Activated CD4-positive, alpha-beta memory T cell treated with anti-CD3 and anti-CD28 coated beads, Interleukin-2, amount 10 ng/mL, durations not matched to agents 7 days and 5 days (primary cell): ENCODE measurements around the gene SPPL3. TPM values are rescaled to one million over a fixed set of nuclear protein-coding genes. Genes with fewer than 3 reads are reported as not detected.
"Not testable (repeated sequence)": the region's sequence is repeated elsewhere in the genome, so short reads cannot be mapped to it uniquely, and the experiment has no call there.

Experiments used
- CTCF ChIA-PET: fragments of 350-600 bp; sonication (Branson Sonifier 250); formaldehyde crosslinking; loops from one replicate; lab custom pipeline; 2021; ENCODE audit warnings: antibody characterized with exemption, inconsistent platforms; lab: Charles Lee
- POLR2A ChIA-PET: fragments of 350-600 bp; sonication (Branson Sonifier 250); formaldehyde crosslinking; loops from one replicate; lab custom pipeline; 2021; ENCODE audit warnings: antibody characterized with exemption; lab: Charles Lee
- DNase-seq: peaks from one replicate; pipeline ENCODE4 v3.0.0-alpha.2; 2020
- H3K27ac Mint-ChIP-seq: one replicate; pipeline ENCODE4 v1.8.0; 2021; ENCODE audit warnings: mild to moderate bottlenecking, mixed read lengths
- H3K27me3 Mint-ChIP-seq: one replicate; pipeline ENCODE4 v1.8.0; 2021; ENCODE audit warnings: mixed read lengths
- H3K36me3 Mint-ChIP-seq: one replicate; pipeline ENCODE4 v1.8.0; 2021; ENCODE audit warnings: low read depth, mixed read lengths
- H3K4me1 Mint-ChIP-seq: one replicate; pipeline ENCODE4 v1.8.0; 2021; ENCODE audit warnings: mixed read lengths
- H3K4me3 Mint-ChIP-seq: one replicate; pipeline ENCODE4 v1.8.0; 2021; ENCODE audit warnings: mild to moderate bottlenecking, mixed read lengths
- H3K9me3 Mint-ChIP-seq: one replicate; pipeline ENCODE4 v1.8.0; 2021; ENCODE audit warnings: mixed read lengths
- total RNA-seq, 2 experiments: library from RNA; stranded (reverse); gene quantifications; one replicate each; pipeline ENCODE4 v1.2.3, GENCODE V29; 2021

Gene SPPL3
- total RNA-seq, 2 experiments from 2014 or later, result 32.0 to 32.1 TPM

DNA sequence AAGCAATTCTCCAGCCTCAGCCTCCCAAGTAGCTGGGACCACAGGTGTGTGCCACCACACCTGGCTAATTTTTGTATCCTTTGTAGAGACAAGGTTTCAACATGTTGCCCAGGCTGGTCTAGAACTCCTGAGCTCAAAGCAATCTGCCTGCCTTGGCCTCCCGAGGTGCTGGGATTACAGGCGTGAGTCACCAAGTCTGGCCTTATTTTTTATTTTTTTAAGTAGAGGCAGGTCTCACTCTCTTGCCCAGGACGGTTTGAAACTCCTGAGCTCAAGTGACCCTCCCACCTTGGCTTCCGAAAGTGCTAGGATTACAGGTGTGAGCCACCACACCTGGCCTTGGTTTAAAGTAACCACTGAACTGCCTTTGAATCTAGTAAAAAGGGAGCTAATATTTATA, 56.8 kb downstream of the SPPL3 start:
- no peak for DNase-seq
- ChIA-PET CTCF (interaction anchor here (0.6 kb wide), 1 partner anchor 264 kb away, joined by 5 read pairs; no protein-coding TSS in a partner anchor), POLR2A (interaction anchor here (3.5 kb wide), 1 partner anchor 13 kb away, joined by 12 read pairs; no protein-coding TSS in a partner anchor)
- no peaks in the 10 kb centered on the region for H3K27me3 Mint-ChIP-seq
- no peak overlapping the region for H3K4me3 Mint-ChIP-seq
- no peaks in the 10 kb centered on the region for H3K36me3 Mint-ChIP-seq
- H3K9me3 Mint-ChIP-seq, result no peaks in the 10 kb centered on the region
- peaks cover 26% of the 10 kb centered on the region for H3K4me1 Mint-ChIP-seq
- no peak overlapping the region for H3K27ac Mint-ChIP-seq

DNA sequence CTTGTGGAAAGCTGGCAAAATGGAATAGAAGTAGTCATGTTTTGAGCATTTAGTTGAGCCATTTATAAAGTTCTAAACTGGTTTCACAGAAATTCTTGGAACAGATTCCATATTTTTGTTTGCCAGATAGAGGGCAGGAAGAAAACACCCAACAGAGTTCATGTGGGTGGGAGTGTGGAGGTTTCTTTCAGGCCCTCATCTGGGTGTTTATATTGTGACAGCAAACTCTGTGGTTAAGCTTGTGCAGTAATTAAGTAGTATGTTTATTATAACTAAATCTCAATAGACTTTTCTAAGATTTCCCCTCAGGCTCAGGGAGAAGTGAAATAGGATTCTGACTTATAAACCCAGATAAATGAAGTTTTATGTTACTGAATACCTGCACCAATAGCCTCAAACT, 57.4 kb downstream of the SPPL3 start:
- Mint-ChIP-seq H3K27ac (no peak overlapping the region), H3K4me1 (peaks cover 23% of the 10 kb centered on the region), H3K9me3 (no peaks in the 10 kb centered on the region), H3K27me3 (no peaks in the 10 kb centered on the region), H3K4me3 (no peak overlapping the region), H3K36me3 (no peaks in the 10 kb centered on the region)
- no peak for DNase-seq
- ChIA-PET POLR2A (interaction anchor here (3.5 kb wide), 1 partner anchor 12 kb away, joined by 12 read pairs; no protein-coding TSS in a partner anchor), CTCF (no interaction called here)

DNA sequence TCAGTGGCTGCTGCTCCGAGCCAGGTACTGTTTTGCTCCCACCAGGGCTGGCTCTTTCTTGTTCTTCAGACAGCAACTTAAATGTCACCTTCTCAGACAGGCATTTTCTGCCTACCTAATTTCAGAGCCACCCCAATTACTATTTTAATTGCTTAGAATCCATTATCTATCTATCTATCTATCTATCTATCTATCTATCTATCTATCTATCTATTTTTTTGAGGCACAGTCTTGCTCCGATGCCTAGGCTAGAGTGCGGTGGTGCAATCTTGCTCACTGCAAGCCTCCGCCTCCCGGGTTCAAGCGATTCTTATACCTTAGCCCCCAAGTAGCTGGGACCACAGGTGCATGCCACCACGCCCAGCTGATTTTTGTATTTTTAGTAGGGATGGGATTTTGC, 58.5 kb downstream of the SPPL3 start:
- no peak overlapping the region for H3K27ac Mint-ChIP-seq
- peaks cover 13% of the 10 kb centered on the region for H3K4me1 Mint-ChIP-seq
- H3K9me3 Mint-ChIP-seq, result no peaks in the 10 kb centered on the region
- POLR2A ChIA-PET, result interaction anchor here (0.6 to 3.5 kb wide), 2 partner anchors 11 to 79 kb away, joined by 4 to 12 read pairs; no protein-coding TSS in a partner anchor
- CTCF ChIA-PET, result interaction anchor here (1.5 kb wide), 1 partner anchor 11 kb away, joined by 5 read pairs; no protein-coding TSS in a partner anchor
- no peak overlapping the region for H3K4me3 Mint-ChIP-seq
- H3K36me3 Mint-ChIP-seq, result no peaks in the 10 kb centered on the region
- DNase-seq, result no peak
- no peaks in the 10 kb centered on the region for H3K27me3 Mint-ChIP-seq

DNA sequence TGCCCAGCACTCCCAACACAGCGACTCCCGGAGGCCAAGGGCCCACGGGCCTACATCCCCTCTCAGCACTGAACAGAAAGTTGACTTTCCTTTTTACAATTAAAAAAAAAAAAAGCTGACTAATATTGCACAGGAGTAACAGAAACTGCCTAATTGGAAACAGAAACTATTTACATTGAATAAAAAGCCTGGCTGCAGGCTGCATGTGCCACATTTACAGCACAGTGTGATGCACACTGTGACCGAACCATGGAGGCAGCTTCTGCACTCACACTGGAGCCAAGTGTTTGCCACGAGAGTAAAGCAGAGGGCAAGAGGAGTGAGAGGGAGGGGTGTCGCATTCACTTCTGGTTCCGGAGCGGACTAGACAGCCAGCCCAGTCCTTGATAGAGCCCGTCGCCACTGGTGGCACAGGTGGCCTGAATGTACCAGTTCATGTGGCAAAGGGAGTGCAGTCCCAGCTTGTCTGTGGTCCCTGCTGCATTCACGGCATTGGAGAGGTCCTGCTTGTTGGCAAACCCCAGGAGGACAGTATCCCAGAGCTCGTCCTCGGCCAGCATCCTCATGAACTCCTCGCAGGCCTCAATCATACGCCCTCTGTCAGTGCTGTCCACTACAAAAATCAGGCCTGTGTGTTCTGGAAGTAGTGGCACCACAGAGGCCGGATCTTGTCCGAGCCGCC, 59.2 kb downstream of the SPPL3 start:
- Mint-ChIP-seq H3K27ac (no peak overlapping the region), H3K36me3 (peaks cover 3% of the 10 kb centered on the region), H3K4me1 (peaks cover 7% of the 10 kb centered on the region), H3K9me3 (no peaks in the 10 kb centered on the region), H3K4me3 (no peak overlapping the region), H3K27me3 (no peaks in the 10 kb centered on the region)
- ChIA-PET POLR2A (interaction anchor here (3.5 kb wide), 1 partner anchor 10 kb away, joined by 12 read pairs; no protein-coding TSS in a partner anchor), CTCF (interaction anchor here (0.7 to 1.5 kb wide), 3 partner anchors 10 to 268 kb away, joined by 3 to 5 read pairs (median 4); no protein-coding TSS in a partner anchor)
- DNase-seq, result no peak

DNA sequence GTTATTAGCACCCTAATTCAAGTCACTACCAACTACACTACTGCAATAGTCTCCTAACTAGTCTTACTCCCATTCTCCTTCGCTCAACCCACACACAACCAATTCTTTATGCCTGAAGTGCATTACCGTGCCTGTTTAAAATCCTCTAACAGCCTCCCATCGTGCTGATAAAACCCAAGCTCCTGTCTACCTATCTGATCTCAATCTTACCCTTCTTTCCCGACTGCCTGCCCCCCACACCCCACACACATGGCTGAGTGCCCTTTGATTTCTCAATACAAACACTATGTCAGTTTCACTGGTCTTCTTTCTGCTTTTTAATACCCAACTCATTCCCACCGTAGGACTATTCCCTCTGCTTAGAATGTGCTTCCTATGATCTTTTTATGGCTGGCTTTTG, 59.9 kb downstream of the SPPL3 start:
- CTCF ChIA-PET, result interaction anchor here (0.7 to 1.5 kb wide), 3 partner anchors 10 to 268 kb away, joined by 3 to 5 read pairs (median 4); no protein-coding TSS in a partner anchor
- H3K9me3 Mint-ChIP-seq, result no peaks in the 10 kb centered on the region
- peaks cover 3% of the 10 kb centered on the region for H3K36me3 Mint-ChIP-seq
- no peak overlapping the region for H3K27ac Mint-ChIP-seq
- no peaks in the 10 kb centered on the region for H3K27me3 Mint-ChIP-seq
- no peak overlapping the region for H3K4me3 Mint-ChIP-seq
- POLR2A ChIA-PET, result interaction anchor here (3.5 kb wide), 1 partner anchor 10 kb away, joined by 12 read pairs; no protein-coding TSS in a partner anchor
- no peak for DNase-seq
- H3K4me1 Mint-ChIP-seq, result peaks cover 7% of the 10 kb centered on the region

DNA sequence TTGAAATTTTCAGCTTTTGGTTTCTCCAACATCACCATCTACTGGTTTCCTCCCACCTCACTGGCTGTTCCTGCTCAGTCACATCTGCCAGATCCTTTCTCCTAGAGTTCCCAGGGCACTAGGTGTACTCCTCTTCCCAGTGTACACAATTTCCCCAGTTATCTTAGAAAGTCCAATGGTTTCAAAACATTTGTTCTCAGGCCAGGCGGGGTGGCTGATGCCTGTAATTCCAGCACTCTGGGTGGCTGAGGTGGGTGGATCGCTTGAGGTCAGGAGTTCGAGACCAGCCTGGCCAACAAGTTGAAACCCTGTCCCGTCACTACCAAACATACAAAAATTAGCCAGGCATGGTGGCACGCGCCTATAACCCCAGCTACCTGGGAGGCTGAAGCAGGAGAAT, 60.7 kb downstream of the SPPL3 start:
- DNase-seq, result no peak
- H3K4me3 Mint-ChIP-seq, result no peak overlapping the region
- H3K36me3 Mint-ChIP-seq, result peaks cover 3% of the 10 kb centered on the region
- no peak overlapping the region for H3K27ac Mint-ChIP-seq
- no peaks in the 10 kb centered on the region for H3K27me3 Mint-ChIP-seq
- H3K4me1 Mint-ChIP-seq, result peaks cover 7% of the 10 kb centered on the region
- H3K9me3 Mint-ChIP-seq, result no peaks in the 10 kb centered on the region
- CTCF ChIA-PET, result no interaction called here
- POLR2A ChIA-PET, result no interaction called here

DNA sequence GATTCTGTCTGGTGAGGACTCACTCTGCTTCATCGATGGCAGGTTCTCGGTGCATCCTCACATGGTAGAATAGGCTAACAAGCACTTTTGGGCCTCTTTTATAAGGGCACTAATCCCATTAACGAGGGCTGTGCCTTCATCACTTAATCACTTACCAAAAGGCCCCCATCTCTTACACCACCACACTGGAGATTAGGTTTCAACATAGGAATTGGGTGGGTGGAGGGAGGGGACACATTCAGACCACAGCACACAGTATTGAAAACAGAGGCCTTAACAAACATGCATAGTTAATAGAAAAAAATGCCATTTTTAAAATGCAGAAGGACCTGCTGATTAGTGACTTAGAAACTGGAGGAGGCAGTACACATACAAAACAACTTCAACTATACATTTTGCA, 61.6 kb downstream of the SPPL3 start:
- no peak for DNase-seq
- no peak overlapping the region for H3K27ac Mint-ChIP-seq
- H3K9me3 Mint-ChIP-seq, result no peaks in the 10 kb centered on the region
- H3K4me3 Mint-ChIP-seq, result no peak overlapping the region
- peaks cover 3% of the 10 kb centered on the region for H3K36me3 Mint-ChIP-seq
- POLR2A ChIA-PET, result no interaction called here
- CTCF ChIA-PET, result no interaction called here
- H3K4me1 Mint-ChIP-seq, result peaks cover 7% of the 10 kb centered on the region
- H3K27me3 Mint-ChIP-seq, result no peaks in the 10 kb centered on the region

DNA sequence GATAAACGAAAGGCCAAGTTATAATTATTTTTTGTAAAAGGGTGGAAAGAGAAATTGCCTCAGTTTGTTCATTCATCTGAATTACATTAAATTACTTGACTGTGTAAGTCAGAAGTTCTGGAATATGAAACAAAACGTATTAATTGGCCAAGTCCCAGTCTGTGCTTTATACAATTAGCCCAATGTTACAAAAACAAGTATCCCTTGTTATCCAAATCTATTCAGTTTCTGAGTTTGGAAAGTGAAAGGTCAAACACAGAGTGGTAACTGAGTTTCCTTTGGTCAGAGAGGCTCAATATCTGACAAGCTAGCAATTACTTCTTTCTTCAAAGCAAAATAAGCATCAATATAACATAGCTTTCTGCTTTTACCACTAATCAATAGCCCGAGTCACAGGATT, 62.6 kb downstream of the SPPL3 start:
- peaks cover 7% of the 10 kb centered on the region for H3K4me1 Mint-ChIP-seq
- POLR2A ChIA-PET, result no interaction called here
- no peak overlapping the region for H3K4me3 Mint-ChIP-seq
- H3K27ac Mint-ChIP-seq, result no peak overlapping the region
- CTCF ChIA-PET, result no interaction called here
- peaks cover 3% of the 10 kb centered on the region for H3K36me3 Mint-ChIP-seq
- no peak for DNase-seq
- H3K27me3 Mint-ChIP-seq, result no peaks in the 10 kb centered on the region
- H3K9me3 Mint-ChIP-seq, result no peaks in the 10 kb centered on the region

DNA sequence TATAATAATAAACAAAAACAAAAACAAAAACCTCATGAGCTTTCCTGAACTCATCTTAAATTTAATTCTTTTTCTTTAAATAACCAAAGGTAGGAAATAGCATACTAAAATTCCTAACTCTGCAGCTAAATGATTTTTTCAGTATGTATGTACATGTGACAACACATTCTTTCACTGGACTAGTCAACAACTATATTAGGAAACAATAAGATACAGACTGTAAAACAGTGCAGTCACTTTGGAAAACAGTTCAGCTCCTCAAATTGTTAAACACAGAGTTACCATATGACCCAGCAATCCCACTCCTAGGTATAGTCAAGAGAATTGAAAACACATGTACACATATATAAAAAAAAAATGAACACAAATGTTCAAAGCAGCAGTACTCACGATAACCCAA, 64.7 kb downstream of the SPPL3 start:
- H3K4me3 Mint-ChIP-seq, result no peak overlapping the region
- peaks cover 3% of the 10 kb centered on the region for H3K36me3 Mint-ChIP-seq
- no peaks in the 10 kb centered on the region for H3K9me3 Mint-ChIP-seq
- POLR2A ChIA-PET, result no interaction called here
- CTCF ChIA-PET, result interaction anchor here (1.2 kb wide), 1 partner anchor 12 kb away, joined by 3 read pairs; no protein-coding TSS in a partner anchor
- H3K27ac Mint-ChIP-seq, result no peak overlapping the region
- no peak for DNase-seq
- H3K4me1 Mint-ChIP-seq, result peaks cover 16% of the 10 kb centered on the region
- no peaks in the 10 kb centered on the region for H3K27me3 Mint-ChIP-seq

DNA sequence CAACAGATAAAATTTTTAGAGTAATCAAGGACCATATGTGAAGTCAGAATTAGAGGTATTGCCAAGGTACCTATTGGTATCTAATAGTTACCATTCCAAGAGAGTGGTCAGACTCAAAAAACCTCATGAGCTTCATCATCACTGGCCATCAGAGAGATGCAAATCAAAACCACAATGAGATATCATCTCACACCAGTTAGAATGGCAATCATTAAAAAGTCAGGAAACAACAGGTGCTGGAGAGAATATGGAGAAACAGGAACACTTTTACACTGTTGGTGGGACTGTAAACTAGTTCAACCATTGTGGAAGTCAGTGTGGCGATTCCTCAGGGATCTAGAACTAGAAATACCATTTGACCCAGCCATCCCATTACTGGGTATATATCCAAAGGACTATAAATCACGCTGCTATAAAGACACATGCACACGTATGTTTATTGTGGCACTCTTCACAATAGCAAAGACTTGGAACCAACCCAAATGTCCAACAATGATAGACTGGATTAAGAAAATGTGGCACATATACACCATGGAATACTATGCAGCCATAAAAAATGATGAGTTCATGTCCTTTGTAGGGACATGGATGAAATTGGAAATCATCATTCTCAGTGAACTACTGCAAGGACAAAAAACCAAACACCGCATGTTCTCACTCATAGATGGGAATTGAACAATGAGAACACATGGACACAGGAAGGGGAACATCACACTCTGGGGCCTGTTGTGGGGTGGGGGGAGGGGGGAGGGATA, 65.4 kb downstream of the SPPL3 start:
- H3K27me3 Mint-ChIP-seq, H3K9me3 Mint-ChIP-seq, POLR2A ChIA-PET, H3K27ac Mint-ChIP-seq, H3K36me3 Mint-ChIP-seq, CTCF ChIA-PET, H3K4me3 Mint-ChIP-seq, DNase-seq: not testable (repeated sequence)
- peaks cover 19% of the 10 kb centered on the region for H3K4me1 Mint-ChIP-seq

DNA sequence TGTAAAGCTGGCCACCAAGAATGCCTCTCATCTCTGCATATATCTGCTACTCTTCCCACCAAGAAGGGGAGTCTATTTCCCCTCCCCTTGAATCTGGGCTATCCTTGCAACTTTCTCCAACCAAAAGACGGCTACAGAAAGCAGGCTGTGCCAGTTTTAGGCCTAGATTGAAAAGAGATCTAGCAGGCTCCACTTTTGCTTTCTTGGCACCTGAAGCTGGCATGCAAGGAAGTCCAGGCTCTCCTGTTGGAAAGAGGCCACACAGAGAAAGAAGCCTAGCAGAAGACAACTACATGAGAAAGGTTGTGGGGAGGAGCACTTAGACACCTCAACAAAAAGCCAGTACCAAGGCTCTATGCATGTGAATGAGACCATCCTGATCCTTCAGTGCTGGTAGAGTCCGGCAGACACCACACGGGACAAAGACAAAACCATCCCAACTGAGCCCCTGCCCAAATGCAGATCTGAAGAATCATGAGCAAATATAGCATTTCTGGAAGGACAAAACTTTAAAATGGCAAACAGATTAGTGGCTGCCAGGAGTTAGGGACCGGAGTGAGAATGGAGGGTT, 68.0 kb downstream of the SPPL3 start:
- POLR2A ChIA-PET, result interaction anchor here (2.5 kb wide), 1 partner anchor 9 kb away, joined by 12 read pairs; no protein-coding TSS in a partner anchor
- Mint-ChIP-seq H3K27ac (no peak overlapping the region), H3K9me3 (no peaks in the 10 kb centered on the region), H3K36me3 (peaks cover 3% of the 10 kb centered on the region), H3K4me3 (no peak overlapping the region), H3K27me3 (no peaks in the 10 kb centered on the region), H3K4me1 (peaks cover 23% of the 10 kb centered on the region)
- DNase-seq, result no peak
- CTCF ChIA-PET, result interaction anchor here (1.4 to 1.8 kb wide), 2 partner anchors 135 to 187 kb away, joined by 3 to 7 read pairs; no protein-coding TSS in a partner anchor

DNA sequence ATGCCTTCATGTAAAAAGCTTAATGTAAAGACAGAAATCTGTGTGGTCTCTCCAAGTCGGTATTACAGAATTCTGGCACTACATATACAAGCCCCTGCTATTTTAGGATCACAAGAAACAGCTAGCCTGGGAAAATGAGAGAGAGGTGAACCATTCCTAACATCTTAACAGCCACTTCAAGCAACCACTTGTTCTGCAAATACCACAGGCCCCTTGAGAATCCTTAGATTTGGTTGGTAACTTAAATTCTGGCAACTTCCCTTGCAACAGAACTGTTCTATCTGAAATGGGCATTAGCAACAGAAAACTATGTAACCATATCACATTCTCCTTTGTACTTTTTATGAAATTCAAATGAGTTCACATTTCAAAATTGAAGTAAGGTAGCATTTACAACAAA, 68.5 kb downstream of the SPPL3 start:
- Mint-ChIP-seq H3K36me3 (peaks cover 3% of the 10 kb centered on the region), H3K4me1 (peaks cover 27% of the 10 kb centered on the region), H3K4me3 (no peak overlapping the region), H3K27ac (no peak overlapping the region), H3K9me3 (no peaks in the 10 kb centered on the region), H3K27me3 (no peaks in the 10 kb centered on the region)
- DNase-seq, result no peak
- ChIA-PET POLR2A (interaction anchor here (2.5 kb wide), 1 partner anchor 10 kb away, joined by 12 read pairs; no protein-coding TSS in a partner anchor), CTCF (interaction anchor here (0.6 to 1.8 kb wide), 3 partner anchors 9 to 178 kb away, joined by 5 to 7 read pairs (median 5); no protein-coding TSS in a partner anchor)
